HTR-8/SVneo (cell line): ENCODE data around the gene SNCB.

Experiments
- DNase-seq: peaks from one replicate; pipeline ENCODE4 v3.0.0; 2011; ENCODE audit warnings: low spot score, mixed read lengths; ENCODE audit not compliant: insufficient read length
- FAIRE-seq: peaks from 2 replicates; lab custom pipeline; 2011; peaks lifted over from hg19 to GRCh38; lab: Jason Lieb, UNC

The SNCB gene

DNA sequence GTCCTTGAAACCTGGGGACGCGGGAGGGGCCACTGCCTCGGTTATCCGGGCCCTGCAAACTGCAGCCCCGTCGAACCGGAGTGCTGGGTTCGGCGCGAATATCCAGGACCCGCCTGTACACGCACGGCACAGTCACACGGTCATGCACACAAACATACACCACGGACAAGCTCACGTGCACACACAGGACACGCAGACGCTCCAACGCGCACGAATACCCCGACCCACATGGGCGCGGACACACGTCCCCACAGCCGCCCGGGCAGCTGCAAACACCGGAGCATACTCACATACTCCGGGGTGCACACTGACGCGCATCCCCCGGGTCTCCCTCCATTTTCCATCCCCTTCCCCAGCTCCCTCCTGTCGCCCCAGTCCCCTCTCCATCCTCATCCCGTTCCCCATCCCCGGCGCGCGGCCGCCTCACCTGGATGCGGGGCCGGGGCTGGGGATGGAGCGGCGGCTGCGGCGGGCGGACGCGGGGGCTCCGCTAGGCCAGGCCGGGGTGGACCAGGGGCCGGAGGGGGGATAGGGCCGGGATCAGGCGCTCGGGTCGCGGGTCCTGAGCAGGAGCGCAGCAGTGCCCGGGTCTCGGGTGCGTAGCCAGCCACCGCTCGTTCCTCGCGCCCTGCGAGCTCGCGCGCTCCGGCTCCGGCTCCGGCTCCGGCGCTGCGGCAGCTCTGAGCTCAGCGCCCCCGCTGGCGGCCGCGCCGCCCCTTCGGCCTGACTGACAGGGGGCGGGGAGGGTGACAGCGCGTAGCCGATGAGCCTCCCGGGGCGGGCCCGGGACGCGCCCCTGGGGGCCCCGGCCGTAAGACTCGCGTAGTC, at the start of gene SNCB, which contains the start of gene EIF4E1B:
Gene SNCB, minus strand, starts transcription at position 682 of the 828 bp plus-strand sequence. CDS start 880 bp downstream, outside the sequence.
Gene EIF4E1B, plus strand, starts transcription at position 823 of the 828 bp plus-strand sequence. CDS start 12,113 bp downstream, outside the sequence.
- FAIRE-seq (peak; percentile 90), DNase-seq (peak; percentile 60)

DNA sequence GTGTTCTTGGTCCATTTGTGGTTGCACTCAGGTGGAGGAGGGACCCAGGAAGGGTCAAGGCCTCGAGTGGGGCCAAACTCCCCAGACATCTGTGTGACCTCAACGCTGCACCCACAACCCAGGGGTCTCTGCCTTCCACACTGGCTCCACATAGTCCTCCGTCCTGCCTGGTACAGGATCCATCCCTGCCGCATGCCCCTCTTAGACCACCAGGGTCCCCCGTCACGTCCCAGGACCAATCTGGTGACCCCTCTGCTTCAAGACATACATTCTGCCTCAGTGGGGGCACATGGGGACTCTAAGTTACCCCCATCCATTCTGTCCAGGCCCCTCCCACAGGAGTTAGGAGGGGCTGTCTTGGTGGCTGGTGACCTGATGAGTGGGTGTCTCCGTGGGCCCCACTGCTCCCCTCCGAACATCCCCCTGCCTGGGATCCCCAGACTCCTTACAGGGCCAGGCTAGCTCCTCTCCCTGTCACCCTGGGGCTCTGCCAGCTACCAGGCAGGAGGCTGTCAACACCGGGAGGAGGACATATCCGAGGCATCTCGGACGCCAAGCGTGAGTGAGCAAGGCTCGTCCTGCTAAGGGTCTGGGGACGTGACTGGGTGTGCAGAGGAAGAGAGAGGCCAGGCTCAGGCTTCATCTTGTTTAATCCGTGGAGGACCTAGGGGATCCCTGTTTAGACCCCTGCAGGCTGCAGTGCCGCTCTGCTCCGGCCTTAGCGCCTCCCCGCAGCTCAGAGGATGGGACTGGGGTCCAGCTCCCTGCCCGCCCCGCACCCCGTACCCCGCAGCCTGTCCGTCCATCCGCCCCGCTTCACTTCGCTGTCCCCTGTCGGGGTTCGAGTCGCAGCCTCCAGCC, 49.3 kb upstream of the SNCB start:
- DNase-seq (no peak), FAIRE-seq (no peak)

DNA sequence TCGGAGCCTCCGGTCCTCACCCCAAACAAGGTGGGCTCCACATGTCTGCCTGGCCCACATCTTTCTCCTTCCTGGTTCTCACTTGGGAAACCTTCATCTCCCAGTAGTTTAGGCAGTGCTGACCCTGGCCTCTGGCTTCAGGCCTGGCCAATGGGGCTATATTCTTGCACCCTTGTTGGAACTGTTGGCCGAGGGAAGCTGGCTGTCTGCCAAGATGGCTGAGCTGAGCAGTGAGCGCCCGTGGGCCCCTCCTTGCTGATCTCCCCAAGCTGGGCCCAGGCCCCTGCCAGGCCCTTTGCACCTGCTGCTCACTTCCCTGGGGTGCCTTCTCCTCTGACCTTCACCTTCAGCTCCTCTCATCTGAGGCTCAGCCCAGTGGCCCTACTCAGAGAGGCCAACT, 48.2 kb upstream of the SNCB start:
- FAIRE-seq, result no peak

DNA sequence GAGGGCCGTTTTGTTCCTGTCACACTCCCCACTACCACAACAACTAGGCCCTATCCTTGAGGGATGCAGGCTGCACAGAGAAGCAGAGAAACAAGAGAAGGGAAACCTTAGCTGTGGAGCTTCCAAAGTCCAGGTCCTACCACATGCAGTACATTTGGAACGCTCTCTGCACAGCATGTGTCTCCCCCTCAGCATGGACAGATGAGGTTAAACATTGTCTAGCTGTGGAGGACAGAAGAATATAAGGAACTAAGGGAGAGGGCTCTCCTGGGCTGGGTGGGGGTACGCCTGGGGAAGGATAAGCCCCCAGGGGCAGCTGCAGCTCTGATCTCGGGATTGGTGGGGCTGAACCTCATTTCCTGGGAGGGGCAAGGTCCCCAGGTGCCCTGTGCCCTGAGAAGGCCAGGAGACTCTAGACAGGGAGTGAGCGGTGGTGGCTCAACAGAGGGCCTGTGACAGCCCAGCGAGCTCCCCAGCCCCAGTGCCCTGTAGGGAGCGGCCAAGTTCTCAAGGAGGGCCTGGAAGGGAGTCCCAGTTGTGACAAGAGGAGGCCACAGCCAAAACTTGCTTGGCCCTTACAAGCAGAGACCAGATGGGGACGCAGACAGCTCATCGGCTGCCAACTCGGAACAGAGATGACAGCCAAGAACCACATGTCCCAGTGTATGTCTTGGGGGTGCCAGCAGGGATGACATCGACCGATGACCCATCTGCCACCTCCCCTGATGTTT, 47.0 kb upstream of the SNCB start:
- DNase-seq, result no peak
- FAIRE-seq, result no peak

More for the DNA sequence above, 48.2 kb upstream of the SNCB start:
- no peak for DNase-seq

DNA sequence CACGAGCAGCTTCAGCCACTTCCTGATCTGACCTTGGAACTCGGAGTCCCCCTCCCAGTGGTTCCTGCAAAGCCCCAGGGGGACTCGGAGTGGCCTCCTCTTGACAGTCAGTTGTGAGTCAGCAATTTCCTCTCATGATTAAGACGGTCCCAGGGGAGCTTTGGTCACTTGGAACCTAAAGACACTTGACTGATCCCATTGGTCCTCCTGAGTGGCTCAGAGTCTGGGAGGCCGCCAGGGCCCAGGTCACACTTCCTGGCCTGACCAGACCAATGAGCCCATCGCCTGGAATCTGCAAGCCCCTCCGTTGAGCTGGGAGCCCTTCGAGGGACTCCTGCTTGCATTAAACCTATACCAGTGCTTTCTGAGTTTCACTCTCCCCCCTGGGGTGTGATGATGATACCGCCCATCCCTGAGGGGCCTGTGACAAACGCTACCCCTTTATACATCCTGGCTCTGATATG, 46.1 kb upstream of the SNCB start:
- peak; percentile 60 for DNase-seq
- FAIRE-seq, result no peak

DNA sequence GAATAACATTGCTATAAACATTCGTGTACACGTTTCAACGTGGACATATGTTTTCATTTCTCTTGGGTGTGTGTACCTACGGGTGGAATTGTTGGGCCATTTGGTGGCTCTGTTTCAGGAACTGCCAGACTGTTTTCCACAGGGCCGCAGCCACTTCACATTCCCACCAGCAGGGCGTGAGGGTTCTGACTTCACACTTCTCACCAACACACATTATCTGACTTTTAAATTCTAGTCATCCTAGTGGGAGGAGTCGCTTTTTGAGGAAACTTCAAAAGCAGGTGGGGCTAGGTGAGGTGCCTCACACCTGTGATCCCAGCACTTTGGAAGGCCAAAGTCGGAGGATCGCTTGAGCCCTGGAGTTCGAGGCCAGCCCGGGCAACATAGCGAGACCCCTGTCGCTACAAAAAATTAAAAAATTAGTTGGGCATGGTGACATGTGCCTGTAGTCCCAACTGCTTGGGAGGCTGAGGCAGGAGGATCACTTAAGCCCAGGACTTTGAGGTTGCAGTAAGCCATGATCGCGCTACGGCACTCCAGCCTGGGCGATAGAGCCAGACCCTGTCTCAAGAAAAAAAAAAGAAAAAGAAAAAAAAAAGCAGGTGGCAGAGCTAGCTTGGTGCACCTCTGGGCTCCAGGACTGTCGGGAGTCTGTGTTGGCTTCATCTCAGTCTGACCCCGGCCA, 45.5 kb upstream of the SNCB start:
- FAIRE-seq, result no peak
- DNase-seq, result peak; percentile 42

DNA sequence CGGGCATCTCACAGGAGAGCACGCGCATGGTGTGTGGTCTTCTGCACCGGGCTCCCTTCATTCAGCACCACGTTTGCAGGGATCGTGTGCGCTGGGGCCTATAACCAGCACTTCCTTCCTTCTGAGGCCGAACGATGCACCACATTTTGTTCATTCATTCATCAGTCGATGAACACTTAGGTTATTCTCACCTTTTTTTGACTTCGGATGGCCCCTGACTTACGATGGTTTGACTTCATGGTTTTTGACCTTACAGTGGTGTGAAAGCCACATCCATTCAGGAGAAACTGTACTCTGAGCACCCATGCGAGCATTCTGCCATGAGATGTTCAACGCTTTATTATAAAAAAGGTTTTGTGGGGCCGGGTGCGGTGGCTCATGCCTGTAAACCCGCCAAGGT, 44.5 kb upstream of the SNCB start:
- FAIRE-seq (no peak), DNase-seq (no peak)

DNA sequence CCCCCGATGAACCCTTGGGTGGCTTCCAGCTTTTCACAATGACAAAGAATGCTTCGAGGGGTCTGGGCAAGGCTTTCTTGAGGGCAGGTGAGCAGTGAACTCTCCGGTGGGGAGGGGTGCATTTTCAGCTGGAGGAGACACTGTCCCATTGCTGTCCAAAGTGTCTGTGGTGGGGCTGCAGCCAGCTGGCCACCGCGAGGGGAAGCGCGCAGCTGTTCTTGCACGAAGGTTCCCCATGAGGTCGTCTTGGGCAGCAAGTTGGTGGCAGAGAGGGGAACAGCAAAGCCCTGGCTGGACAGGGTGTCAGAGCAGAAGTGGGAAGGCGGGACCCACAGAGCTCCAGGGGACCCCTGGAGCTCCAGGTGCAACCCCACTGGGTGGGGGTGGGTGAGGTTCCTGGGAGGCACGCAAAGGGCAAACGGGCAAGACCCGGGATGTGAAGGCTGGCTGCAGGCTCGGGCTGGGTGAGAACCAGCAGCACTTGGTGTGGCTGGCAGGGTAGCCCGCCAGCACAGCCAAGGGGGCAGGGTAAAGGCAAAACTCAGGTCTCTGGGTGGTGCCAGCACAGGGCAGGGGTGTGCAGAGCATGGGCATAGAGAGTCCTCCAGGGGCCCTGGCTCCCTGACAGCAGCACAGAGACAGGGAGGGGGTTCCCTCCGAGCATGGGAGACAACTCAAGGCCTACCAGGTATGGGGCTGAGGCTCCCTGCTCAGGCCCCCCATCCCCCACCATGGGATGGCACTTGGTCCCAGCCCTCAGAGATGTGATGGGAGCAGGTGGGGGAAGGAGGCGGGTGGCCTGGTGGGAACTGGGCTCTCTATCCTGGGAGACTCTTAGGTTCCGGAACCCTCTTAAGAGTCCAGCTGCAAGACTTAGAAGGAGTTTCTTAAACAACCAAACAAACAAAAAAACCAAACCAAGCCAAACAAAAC, 43.6 kb upstream of the SNCB start:
- DNase-seq (no peak), FAIRE-seq (no peak)

DNA sequence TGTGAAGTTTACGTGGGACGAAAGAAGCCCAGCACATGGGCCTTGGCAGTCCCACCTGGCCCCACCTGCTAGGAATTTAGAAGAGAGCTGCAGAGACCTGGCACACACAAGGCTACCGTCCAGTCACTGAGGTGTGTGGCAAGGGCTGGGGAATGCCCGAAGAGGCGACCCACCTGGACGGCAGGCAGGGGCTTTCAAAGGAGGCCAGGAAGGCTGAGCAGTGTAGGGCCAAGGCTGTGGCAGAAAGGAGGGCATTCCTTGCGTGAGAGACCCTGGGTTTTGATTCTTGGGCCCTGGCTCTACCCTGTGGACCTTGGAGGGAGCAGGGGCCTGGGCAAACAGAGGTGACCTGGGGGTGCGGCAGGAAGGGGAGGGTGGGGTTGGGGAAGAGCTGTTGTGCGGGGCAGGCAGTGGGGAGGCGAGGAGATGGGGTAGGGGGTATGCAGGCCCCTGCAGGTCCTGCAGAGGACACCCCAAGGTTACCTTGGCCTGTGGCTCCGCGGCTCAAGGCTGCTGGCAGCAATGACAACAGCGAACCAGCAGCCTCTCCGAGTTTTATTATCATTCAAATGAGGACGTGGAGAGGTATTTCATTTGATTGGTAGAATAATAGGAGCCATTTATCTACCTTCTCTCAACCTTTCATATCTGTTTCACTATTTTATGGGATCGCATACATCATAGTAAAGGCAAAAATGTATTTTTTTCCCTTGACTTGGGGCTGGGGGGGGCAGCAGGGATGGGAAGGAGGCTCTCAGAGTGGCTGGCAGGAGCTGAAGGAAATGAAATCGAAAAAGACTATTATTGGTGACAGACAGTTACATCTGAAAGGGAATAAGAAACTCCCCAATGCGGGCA, 41.8 kb upstream of the SNCB start:
- DNase-seq (no peak), FAIRE-seq (no peak)

DNA sequence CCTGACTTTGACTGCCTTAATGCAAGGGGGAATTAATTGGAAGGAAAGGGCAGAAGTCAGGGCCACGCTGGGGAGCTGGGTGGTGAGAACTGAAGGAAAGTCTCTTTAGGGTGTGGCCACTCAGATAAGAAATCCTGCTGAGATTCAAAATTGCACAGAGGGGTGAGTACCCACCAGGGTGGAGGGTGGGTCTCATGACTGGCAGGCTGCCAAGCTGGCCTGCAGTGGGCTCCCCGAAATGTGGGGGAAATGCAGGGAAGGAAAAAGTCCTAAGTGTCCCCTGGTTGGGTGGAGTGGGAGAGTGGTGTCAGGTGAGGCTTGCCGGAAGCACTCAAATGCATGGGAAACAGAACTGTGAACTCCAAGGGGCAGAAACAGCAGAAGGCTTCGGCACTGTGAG, 41.1 kb upstream of the SNCB start:
- FAIRE-seq, result no peak
- no peak for DNase-seq

DNA sequence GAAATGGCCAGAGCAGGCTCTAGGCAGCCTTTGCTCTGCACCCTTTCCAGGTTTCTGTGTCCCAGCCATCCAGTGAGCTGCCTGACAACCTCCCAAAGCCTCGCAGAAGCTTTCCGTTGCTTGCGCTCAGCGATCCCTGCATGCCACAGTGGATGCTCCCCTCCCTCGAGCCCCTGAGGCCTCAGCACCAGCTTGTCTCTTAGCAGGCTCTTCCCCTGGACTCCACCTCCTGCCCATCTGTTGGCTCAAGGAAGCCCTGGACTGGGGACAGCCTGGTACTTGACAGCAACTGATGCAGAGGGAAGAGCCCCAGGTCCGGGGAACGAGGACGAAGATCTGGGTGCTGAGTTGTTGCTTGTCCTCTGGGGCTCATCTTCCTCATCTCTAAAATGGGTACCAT, 40.1 kb upstream of the SNCB start:
- DNase-seq, result no peak
- no peak for FAIRE-seq

DNA sequence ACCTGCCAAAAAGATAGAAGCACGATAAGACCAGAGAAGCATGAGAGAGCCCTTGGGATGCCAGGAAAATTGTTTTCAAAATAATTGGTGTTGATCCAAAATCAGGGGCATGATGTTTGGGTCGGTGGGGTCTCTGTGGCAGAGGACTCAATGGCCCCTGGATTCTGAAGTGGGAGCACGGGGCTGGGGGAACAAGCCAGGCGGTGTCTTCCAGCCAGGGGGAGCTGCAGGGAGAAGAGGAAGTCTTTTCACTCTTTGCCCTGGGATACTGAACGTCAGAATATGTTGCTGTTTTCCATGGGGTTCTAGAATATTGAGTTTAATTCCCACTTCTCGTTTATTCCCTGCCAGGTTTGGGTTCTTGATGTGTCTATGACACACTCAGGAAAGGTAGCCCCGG, 37.3 kb upstream of the SNCB start:
- no peak for DNase-seq
- FAIRE-seq, result no peak

DNA sequence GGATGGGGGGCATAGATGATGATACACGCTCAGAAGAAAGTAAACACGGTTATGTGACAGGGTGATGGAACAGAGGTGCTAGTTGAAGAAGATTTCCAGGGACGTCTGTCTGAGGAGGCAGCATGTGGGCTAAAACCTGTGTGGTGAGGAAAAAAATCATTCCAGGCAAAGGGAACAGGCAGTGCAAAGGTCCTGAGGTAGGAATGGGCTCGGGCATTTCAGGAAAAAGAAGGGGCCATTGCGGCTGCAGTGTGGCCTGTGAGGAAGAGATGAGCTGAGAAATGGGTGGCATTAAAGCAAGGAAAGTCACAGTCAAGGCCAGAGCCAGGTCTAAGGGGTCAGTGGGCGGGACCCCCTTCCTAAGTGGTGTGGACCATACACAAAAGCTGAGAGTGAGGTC, 35.2 kb upstream of the SNCB start:
- DNase-seq (no peak), FAIRE-seq (no peak)

DNA sequence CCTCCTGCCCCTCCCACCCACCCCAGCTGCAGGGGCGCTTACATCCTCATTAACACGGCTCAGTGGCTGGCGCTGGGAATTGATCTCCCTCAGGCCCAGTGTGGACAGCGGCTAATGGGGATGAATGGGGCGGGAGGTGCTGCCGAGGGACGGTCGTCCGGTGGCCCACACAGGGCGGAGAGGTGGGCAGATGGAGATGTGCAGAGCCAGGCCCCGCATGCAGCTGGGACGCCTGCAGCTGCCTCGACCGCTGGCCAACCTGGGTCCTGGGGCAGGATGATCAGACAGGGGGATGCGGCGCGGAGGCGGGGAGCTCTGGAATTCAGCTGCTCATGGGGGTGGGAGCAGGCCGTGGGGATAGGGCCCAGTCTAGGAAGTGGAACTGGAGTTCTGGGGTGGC, 34.6 kb upstream of the SNCB start:
- no peak for FAIRE-seq

DNA sequence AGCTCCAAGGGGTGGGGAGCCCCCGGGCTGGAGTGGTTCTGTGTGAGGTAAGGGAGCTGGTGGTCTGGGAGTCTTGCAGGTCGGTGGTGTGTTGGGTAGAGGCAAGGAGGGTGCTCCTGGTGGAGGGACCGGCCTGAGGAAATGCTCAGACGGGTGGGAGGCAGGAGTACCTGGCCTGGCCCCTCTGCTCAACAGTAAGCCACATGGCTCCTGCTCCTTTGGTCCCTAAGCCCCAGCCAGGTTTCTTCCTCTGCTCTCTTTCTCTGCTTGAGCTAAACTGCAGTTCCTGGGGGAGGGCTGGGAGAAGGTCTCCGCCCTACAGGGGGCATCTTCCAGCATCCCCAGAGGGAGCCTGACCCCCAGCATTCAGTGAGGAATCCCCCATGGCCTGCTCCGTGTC, 34.1 kb upstream of the SNCB start:
- FAIRE-seq, result no peak
- no peak for DNase-seq

More for the DNA sequence above, 34.6 kb upstream of the SNCB start:
- no peak for DNase-seq

DNA sequence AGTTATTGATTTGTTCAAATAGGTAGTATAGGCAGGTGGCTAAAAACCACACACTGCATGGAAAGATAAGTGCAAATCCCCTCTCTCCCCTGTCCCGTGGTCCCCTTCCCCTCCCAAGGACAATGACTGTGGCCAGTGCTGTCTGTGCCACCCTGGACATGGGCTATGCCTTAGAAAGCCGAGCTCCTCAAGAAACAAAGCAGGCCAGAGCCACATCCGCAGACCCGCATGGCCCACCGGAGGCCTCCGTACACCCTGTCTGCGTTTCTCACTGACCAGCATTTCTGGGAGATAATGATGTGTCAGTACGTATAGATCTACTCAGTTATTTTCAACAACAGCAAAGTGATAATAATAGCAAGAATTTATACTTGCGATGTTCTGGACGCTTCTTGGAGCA, 33.2 kb upstream of the SNCB start:
- DNase-seq (no peak), FAIRE-seq (no peak)

DNA sequence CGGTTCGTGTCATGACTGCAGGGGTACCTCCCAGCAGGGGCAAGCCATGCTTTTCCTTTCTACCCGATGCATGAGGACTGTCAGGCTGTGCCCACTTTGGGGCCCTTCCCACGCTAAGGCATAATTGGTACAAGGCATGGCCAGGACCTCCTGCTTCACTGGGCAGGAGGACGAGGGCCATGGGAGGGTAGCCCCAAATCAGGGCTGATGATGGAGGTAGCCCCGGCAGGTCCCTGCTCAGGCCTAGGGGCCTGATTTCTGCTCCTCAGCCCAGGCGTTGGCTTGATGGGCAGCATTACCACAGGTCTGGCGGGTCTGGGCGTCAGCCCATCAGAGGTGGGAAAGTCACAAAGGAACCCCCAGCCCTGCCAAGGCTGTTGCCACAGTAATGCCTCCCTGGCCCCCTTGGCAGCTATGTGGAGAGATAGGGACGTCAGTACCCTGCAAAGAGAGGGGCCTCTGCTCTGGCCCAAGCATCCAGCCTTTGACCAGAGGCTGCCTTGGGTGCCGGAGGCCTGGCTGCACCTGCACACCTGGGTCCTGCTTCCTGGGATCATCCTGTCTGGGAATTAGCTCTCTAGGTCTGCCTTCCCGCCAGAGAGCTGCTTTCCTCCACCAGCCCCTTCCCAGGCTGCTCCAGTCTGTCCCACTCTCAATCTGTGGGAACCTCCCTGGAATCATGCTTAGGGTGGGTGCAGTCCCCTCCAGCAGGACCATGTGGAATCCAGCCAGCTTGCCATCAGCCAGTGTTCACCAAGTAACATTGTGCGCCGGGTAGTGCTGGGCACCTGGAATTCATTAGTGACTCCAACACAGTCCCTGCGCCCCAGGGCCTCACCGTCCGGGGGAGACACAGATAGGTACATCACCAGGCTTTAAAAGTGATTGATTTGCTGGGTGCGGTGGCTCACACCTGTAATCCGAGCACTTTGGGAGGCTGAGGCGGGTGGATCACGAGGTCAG, 32.3 kb upstream of the SNCB start:
- FAIRE-seq (no peak), DNase-seq (no peak)
